Effector memory CD4-positive, alpha-beta T cell (primary cell): ENCODE measurements around the gene PLB1.

Experiments
- DNase-seq, 3 donors: peaks; one replicate each; pipeline ENCODE4 v3.0.0-alpha.2; 2020
- H3K27ac ChIP-seq: 2 replicates; pipeline ENCODE4 v1.7.0; 2013; ENCODE audit warnings: mild to moderate bottlenecking, low read length, moderate library complexity; ENCODE audit not compliant: insufficient read depth, poor library complexity, severe bottlenecking
- H3K27me3 ChIP-seq: replicated peaks from 2 replicates; pipeline ENCODE4 v1.7.0; 2013; ENCODE audit warnings: mild to moderate bottlenecking, low read length; ENCODE audit not compliant: insufficient read depth, control insufficient read depth, poor library complexity, severe bottlenecking
- H3K36me3 ChIP-seq: 2 replicates; pipeline ENCODE4 v1.7.0; 2013; ENCODE audit warnings: mild to moderate bottlenecking, low read length, moderate library complexity; ENCODE audit not compliant: control insufficient read depth, insufficient read depth
- H3K4me1 ChIP-seq: 2 replicates; pipeline ENCODE4 v1.7.0; 2013; ENCODE audit warnings: low read length, mild to moderate bottlenecking; ENCODE audit not compliant: control insufficient read depth, insufficient read depth, poor library complexity, severe bottlenecking
- H3K4me3 ChIP-seq: 2 replicates; pipeline ENCODE4 v1.7.0; 2013; ENCODE audit warnings: low read length, low read depth, mild to moderate bottlenecking; ENCODE audit not compliant: insufficient read depth, poor library complexity, severe bottlenecking
- H3K9me3 ChIP-seq: 2 replicates; pipeline ENCODE4 v1.7.0; 2013; ENCODE audit warnings: mild to moderate bottlenecking, low read length, moderate library complexity; ENCODE audit not compliant: control insufficient read depth

Gene PLB1

GRCh38 chr2:28557389-28558131, 61.7 kb downstream of the PLB1 start:
- no peaks in the 10 kb centered on the region for H3K4me1 ChIP-seq
- H3K36me3 ChIP-seq: no peaks in the 10 kb centered on the region
- H3K4me3 ChIP-seq: no peak overlapping the region
- no peaks in the 10 kb centered on the region for H3K27me3 ChIP-seq
- no peak overlapping the region for H3K27ac ChIP-seq
- DNase-seq: no peak
- H3K9me3 ChIP-seq: no peaks in the 10 kb centered on the region

- no peak for DNase-seq
- Histone ChIP-seq H3K4me3 (no peak overlapping the region), H3K9me3 (no peaks in the 10 kb centered on the region), H3K4me1 (no peaks in the 10 kb centered on the region), H3K27ac (no peak overlapping the region), H3K36me3 (no peaks in the 10 kb centered on the region), H3K27me3 (no peaks in the 10 kb centered on the region)
These were observed 62.4 kb downstream of the PLB1 start for GRCh38 chr2:28558158-28558820.

GRCh38 chr2:28558918-28559317, 63.1 kb downstream of the PLB1 start:
- Histone ChIP-seq H3K27ac (no peak overlapping the region), H3K9me3 (no peaks in the 10 kb centered on the region), H3K36me3 (no peaks in the 10 kb centered on the region), H3K27me3 (no peaks in the 10 kb centered on the region), H3K4me3 (no peak overlapping the region), H3K4me1 (no peaks in the 10 kb centered on the region)
- DNase-seq: no peak

GRCh38 chr2:28563869-28564268, 68.0 kb downstream of the PLB1 start:
- Histone ChIP-seq H3K36me3 (no peaks in the 10 kb centered on the region), H3K4me3 (no peak overlapping the region), H3K27ac (no peak overlapping the region), H3K9me3 (no peaks in the 10 kb centered on the region), H3K4me1 (peaks cover 10% of the 10 kb centered on the region), H3K27me3 (no peaks in the 10 kb centered on the region)
- DNase-seq: no peak

GRCh38 chr2:28564346-28564745, 68.5 kb downstream of the PLB1 start:
- H3K27me3 ChIP-seq: no peaks in the 10 kb centered on the region
- peaks cover 10% of the 10 kb centered on the region for H3K4me1 ChIP-seq
- H3K4me3 ChIP-seq: no peak overlapping the region
- DNase-seq: no peak
- H3K9me3 ChIP-seq: no peaks in the 10 kb centered on the region
- no peaks in the 10 kb centered on the region for H3K36me3 ChIP-seq
- H3K27ac ChIP-seq: no peak overlapping the region

GRCh38 chr2:28565033-28565432, 69.2 kb downstream of the PLB1 start:
- Histone ChIP-seq H3K27ac (no peak overlapping the region), H3K4me3 (no peak overlapping the region), H3K36me3 (no peaks in the 10 kb centered on the region), H3K4me1 (peaks cover 10% of the 10 kb centered on the region), H3K9me3 (no peaks in the 10 kb centered on the region), H3K27me3 (no peaks in the 10 kb centered on the region)
- no peak for DNase-seq

GRCh38 chr2:28565720-28566295, 69.9 kb downstream of the PLB1 start:
- no peak overlapping the region for H3K4me3 ChIP-seq
- no peaks in the 10 kb centered on the region for H3K27me3 ChIP-seq
- H3K9me3 ChIP-seq: no peaks in the 10 kb centered on the region
- no peak overlapping the region for H3K27ac ChIP-seq
- no peak for DNase-seq
- H3K36me3 ChIP-seq: no peaks in the 10 kb centered on the region
- H3K4me1 ChIP-seq: peaks cover 10% of the 10 kb centered on the region

- H3K27ac ChIP-seq: peak overlapping the region; percentile 56
- peak overlapping the region; percentile 72 for H3K4me3 ChIP-seq
- DNase-seq: peak; percentile 69 to 81 (median 76)
- no peaks in the 10 kb centered on the region for H3K36me3 ChIP-seq
- H3K4me1 ChIP-seq: peaks cover 10% of the 10 kb centered on the region
- H3K9me3 ChIP-seq: no peaks in the 10 kb centered on the region
- no peaks in the 10 kb centered on the region for H3K27me3 ChIP-seq
These were observed 70.7 kb downstream of the PLB1 start for GRCh38 chr2:28566521-28567041.

GRCh38 chr2:28567061-28567471, 71.2 kb downstream of the PLB1 start:
- H3K4me3 ChIP-seq: peak overlapping the region; percentile 72
- H3K9me3 ChIP-seq: no peaks in the 10 kb centered on the region
- peaks cover 10% of the 10 kb centered on the region for H3K4me1 ChIP-seq
- no peaks in the 10 kb centered on the region for H3K27me3 ChIP-seq
- DNase-seq: peak in 1 of 3 donors; percentile 18
- peak overlapping the region; percentile 56 for H3K27ac ChIP-seq
- H3K36me3 ChIP-seq: no peaks in the 10 kb centered on the region

GRCh38 chr2:28568036-28568435, 72.2 kb downstream of the PLB1 start:
- Histone ChIP-seq H3K9me3 (no peaks in the 10 kb centered on the region), H3K36me3 (no peaks in the 10 kb centered on the region), H3K27me3 (no peaks in the 10 kb centered on the region), H3K4me3 (no peak overlapping the region), H3K4me1 (peaks cover 10% of the 10 kb centered on the region), H3K27ac (no peak overlapping the region)
- no peak for DNase-seq
